WI38 (cell line): Measurements from ENCODE around the gene MT1E.

ENCODE experiments used
- H3K4me3 ChIP-seq: 2 replicates; pipeline ENCODE4 v1.5.1; 2011; ENCODE audit warnings: low read depth, mild to moderate bottlenecking, control low read depth, low read length
- CTCF ChIP-seq: IDR thresholded peaks from 2 replicates; pipeline ENCODE4 v1.5.1; 2012; ENCODE audit warnings: low read depth, mild to moderate bottlenecking, control low read depth, low read length

Gene MT1E

GRCh38 chr16:56607675-56608042 is 17.9 kb upstream of the MT1E start:
- H3K4me3 ChIP-seq: peak overlapping the region; percentile 91
- no peak for TF ChIP-seq CTCF

DNA sequence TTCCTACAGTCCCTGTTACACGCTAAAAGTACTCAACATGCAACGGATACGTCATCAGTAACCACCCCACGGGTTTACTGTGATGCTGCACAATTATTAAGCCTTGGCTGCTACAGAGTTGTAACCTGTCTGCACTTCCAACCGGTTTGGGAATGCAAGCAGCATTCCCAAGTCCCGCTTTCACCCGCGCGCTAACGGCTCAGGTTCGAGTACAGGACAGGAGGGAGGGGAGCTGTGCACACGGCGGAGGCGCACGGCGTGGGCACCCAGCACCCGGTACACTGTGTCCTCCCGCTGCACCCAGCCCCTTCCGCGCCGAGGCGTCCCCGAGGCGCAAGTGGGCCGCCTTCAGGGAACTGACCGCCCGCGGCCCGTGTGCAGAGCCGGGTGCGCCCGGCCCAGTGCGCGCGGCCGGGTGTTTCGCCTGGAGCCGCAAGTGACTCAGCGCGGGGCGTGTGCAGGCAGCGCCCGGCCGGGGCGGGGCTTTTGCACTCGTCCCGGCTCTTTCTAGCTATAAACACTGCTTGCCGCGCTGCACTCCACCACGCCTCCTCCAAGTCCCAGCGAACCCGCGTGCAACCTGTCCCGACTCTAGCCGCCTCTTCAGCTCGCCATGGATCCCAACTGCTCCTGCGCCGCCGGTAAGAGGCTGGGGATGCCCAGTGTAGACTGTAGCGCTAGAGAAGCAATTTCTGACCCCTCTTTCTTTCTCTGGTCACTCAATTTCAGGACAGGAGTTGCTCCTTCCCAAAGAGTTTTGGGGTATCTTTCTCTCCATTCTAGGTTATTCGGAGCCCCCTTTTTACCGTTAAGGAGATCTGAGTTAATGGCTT is 17.3 kb upstream of the MT1E start, which contains the start of gene MT2A:
Gene MT2A (plus strand): TSS at position 542 of the 833 bp plus-strand sequence. CDS start 72 bp downstream, at position 614.
- peak within 1 kb of the TSS; percentile 91 for H3K4me3 ChIP-seq

GRCh38 chr16:56608876-56609462 is 16.6 kb upstream of the MT1E start:
- peak overlapping the region; percentile 91 for H3K4me3 ChIP-seq
- no peak for TF ChIP-seq CTCF

More for the DNA sequence above, 17.3 kb upstream of the MT1E start, which contains the start of gene MT2A:
- no peak for TF ChIP-seq CTCF

GRCh38 chr16:56609463-56609921 is 16.1 kb upstream of the MT1E start:
- TF ChIP-seq CTCF: no peak
- H3K4me3 ChIP-seq: peak overlapping the region; percentile 91

DNA sequence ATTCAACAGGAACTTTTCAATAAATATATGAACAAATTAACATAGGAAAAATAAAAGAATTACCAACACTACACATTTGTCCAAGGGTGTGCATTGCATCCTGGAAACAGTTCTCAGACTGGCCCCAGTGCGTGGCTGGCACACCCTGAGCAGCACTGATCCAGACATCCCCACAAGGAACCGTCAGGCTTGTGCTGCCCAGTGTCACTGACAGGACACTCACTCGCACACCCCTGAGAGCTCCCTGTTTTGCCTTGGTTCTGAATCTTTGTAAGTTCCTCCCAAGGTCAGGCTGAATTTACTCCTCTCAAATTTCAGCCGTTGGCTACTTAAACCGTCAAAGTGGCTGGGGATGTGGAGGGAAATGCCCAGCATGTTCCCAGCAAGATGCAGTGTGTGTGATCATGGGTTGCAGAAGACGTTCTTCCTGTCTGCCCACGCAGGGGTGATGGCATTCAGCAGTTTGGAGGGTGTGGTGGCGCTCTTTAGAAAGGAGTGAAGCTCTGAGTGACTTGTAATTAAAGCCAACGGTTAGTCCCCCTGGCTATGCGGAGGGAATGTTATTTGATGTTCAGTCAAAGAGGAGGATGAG is 15.5 kb upstream of the MT1E start:
- TF ChIP-seq CTCF: no peak
- H3K4me3 ChIP-seq: peak overlapping the region; percentile 91

- no peak for TF ChIP-seq CTCF
- H3K4me3 ChIP-seq: peak overlapping the region; percentile 91
Measured at GRCh38 chr16:56610609-56611111, 14.9 kb upstream of the MT1E start.
